ENCODE data around the gene CACNA2D4. TPM values are rescaled to one million over a fixed set of nuclear protein-coding genes. Genes with fewer than 3 reads are reported as not detected.

The CACNA2D4 gene
- total and polyA plus RNA-seq, 2 of the 13 experiments (the other 11 are each of a cell fraction or from before 2014, with no cell fraction given): 14.2 to 136 TPM

GRCh38 chr12:1815814-1816729, 102.4 kb downstream of the CACNA2D4 start (continued):
- TF ChIP-seq ZBTB49 (CRISPR knock-in tag; IDR thresholded peaks at IDR 0.05; ENCODE audit: borderline replicate concordance) (no peak), ZNF260 (CRISPR knock-in tag; IDR thresholded peaks at IDR 0.05; ENCODE audit: borderline replicate concordance, low read depth) (no peak), HNF4G (IDR thresholded peaks at IDR 0.05; ENCODE audit: borderline replicate concordance, low read depth, low read length) (peak; percentile 77), HNF4G (CRISPR knock-in tag; IDR thresholded peaks at IDR 0.05; ENCODE audit: borderline replicate concordance, low read depth) (peak; percentile 32; the same call in 1 of the 2 replicates), NR2F2 (IDR thresholded peaks at IDR 0.05; ENCODE audit: borderline replicate concordance, low read depth) (peak; percentile 63; the same call in 1 of the 2 replicates), SOX6 (IDR thresholded peaks at IDR 0.05) (no peak), SOX6 (CRISPR knock-in tag; IDR thresholded peaks at IDR 0.05) (peak; percentile 55), ZNF501 (CRISPR knock-in tag; IDR thresholded peaks at IDR 0.05) (0 out of 2 replicates have a peak, but pooled peaks have one; percentile 35), HMG20B (CRISPR knock-in tag; conservative IDR thresholded peaks at IDR 0.05) (0 out of 2 replicates have a peak, but pooled peaks have one; percentile 8), LCORL (IDR thresholded peaks at IDR 0.05) (no peak), LCORL (CRISPR knock-in tag; IDR thresholded peaks at IDR 0.05) (peak; percentile 68; the same call in 1 of the 2 replicates), CREM (IDR thresholded peaks at IDR 0.05) (peak; percentile 22; the same call in 1 of the 2 replicates), CREM (CRISPR knock-in tag; IDR thresholded peaks at IDR 0.05) (no peak), PITX1 (CRISPR knock-in tag; IDR thresholded peaks at IDR 0.05) (0 out of 2 replicates have a peak, but pooled peaks have one; percentile 34), ZBTB7B (CRISPR knock-in tag; IDR thresholded peaks at IDR 0.05) (peak; percentile 78; the same call in 1 of the 2 replicates), ZNF609 (CRISPR knock-in tag; IDR thresholded peaks at IDR 0.05; ENCODE audit: borderline replicate concordance) (peak; percentile 73; the same call in 1 of the 2 replicates), ZNF746 (CRISPR knock-in tag; IDR thresholded peaks at IDR 0.05) (peak; percentile 98), ZNF710 (CRISPR knock-in tag; IDR thresholded peaks at IDR 0.05; ENCODE audit: borderline replicate concordance) (peak; percentile 60; the same call in 1 of the 2 replicates), RARA (CRISPR knock-in tag; IDR thresholded peaks at IDR 0.05) (peak; percentile 85)
